ENCODE data around the gene ASAP3.
A peak's percentile ranks its signal among the peaks of the same experiment; 100 is the strongest.

GRCh38 chr1:23403735-23404486 is 80.1 kb downstream of the ASAP3 start:
- peak; percentile 98 for TF ChIP-seq CTCF (IDR thresholded peaks at IDR 0.05)
- TF ChIP-seq ZFX (IDR thresholded peaks at IDR 0.05; ENCODE audit: borderline replicate concordance), result no peak
